H9 (cell line): ENCODE measurements around the gene BDH1. TPM values are rescaled to one million over a fixed set of nuclear protein-coding genes. Genes with fewer than 3 reads are reported as not detected.

Experiments
- DNase-seq: peaks from one replicate; pipeline ENCODE4 v3.0.0-alpha.2; 2017
- H2AFZ ChIP-seq: one replicate; pipeline ENCODE4 v1.6.1; 2013; ENCODE audit warnings: mild to moderate bottlenecking, low read length, control low read depth, moderate library complexity
- H2AK5ac ChIP-seq: 2 replicates; pipeline ENCODE4 v1.6.1; 2013; ENCODE audit warnings: low read length, control low read depth, mixed read lengths; ENCODE audit not compliant: insufficient read length
- H2BK120ac ChIP-seq: one replicate; pipeline ENCODE4 v1.6.1; 2013; ENCODE audit warnings: low read depth, mild to moderate bottlenecking, low read length, control low read depth, inconsistent platforms; ENCODE audit not compliant: poor library complexity, severe bottlenecking
- H2BK12ac ChIP-seq: 2 replicates; pipeline ENCODE4 v1.6.1; 2013; ENCODE audit warnings: low read length, control low read depth, mixed read lengths, low read depth; ENCODE audit not compliant: insufficient read length
- H2BK15ac ChIP-seq: 2 replicates; pipeline ENCODE4 v1.6.1; 2013; ENCODE audit warnings: low read depth, low read length, control low read depth
- H2BK20ac ChIP-seq: one replicate; pipeline ENCODE4 v1.6.1; 2013; ENCODE audit warnings: low read depth, mild to moderate bottlenecking, low read length, control low read depth, inconsistent platforms; ENCODE audit not compliant: poor library complexity, severe bottlenecking
- H2BK5ac ChIP-seq: 2 replicates; pipeline ENCODE4 v1.6.1; 2013; ENCODE audit warnings: low read length, control low read depth, mixed read lengths; ENCODE audit not compliant: insufficient read length
- H3K14ac ChIP-seq: 2 replicates; pipeline ENCODE4 v1.6.1; 2013; ENCODE audit warnings: low read length, control low read depth; ENCODE audit not compliant: insufficient read depth
- H3K18ac ChIP-seq: 2 replicates; pipeline ENCODE4 v1.6.1; 2013; ENCODE audit warnings: low read depth, mild to moderate bottlenecking, mixed read lengths, low read length, control low read depth; ENCODE audit not compliant: insufficient read length
- H3K23ac ChIP-seq: 2 replicates; pipeline ENCODE4 v1.6.1; 2013; ENCODE audit warnings: low read length, control low read depth, mixed read lengths, low read depth; ENCODE audit not compliant: insufficient read length
- H3K23me2 ChIP-seq: 2 replicates; pipeline ENCODE4 v1.6.1; 2013; ENCODE audit warnings: low read depth, mild to moderate bottlenecking, mixed read lengths, low read length, control low read depth; ENCODE audit not compliant: insufficient read length, poor library complexity, severe bottlenecking
- H3K27ac ChIP-seq: 2 replicates; pipeline ENCODE4 v1.5.1; 2013; ENCODE audit warnings: low read length, control low read depth, mixed read lengths, low read depth; ENCODE audit not compliant: insufficient read length
- H3K27me3 ChIP-seq: 2 replicates; pipeline ENCODE4 v1.6.1; 2013; ENCODE audit warnings: low read length, control low read depth, inconsistent platforms; ENCODE audit not compliant: insufficient read depth
- H3K4ac ChIP-seq: 2 replicates; pipeline ENCODE4 v1.6.1; 2013; ENCODE audit warnings: low read depth, mild to moderate bottlenecking, control low read depth, inconsistent platforms, low read length, moderate library complexity
- H3K4me1 ChIP-seq: 2 replicates; pipeline ENCODE4 v1.6.1; 2013; ENCODE audit warnings: low read length, control low read depth, inconsistent platforms; ENCODE audit not compliant: insufficient read depth
- H3K4me2 ChIP-seq: 2 replicates; pipeline ENCODE4 v1.6.1; 2013; ENCODE audit warnings: low read length, control low read depth, mixed read lengths; ENCODE audit not compliant: insufficient read length, insufficient read depth
- H3K56ac ChIP-seq: 2 replicates; pipeline ENCODE4 v1.6.1; 2013; ENCODE audit warnings: low read depth, mild to moderate bottlenecking, mixed read lengths, low read length, control low read depth; ENCODE audit not compliant: insufficient read length
- H3K79me1 ChIP-seq: 2 replicates; pipeline ENCODE4 v1.6.1; 2013; ENCODE audit warnings: low read depth, mild to moderate bottlenecking, moderate library complexity, low read length, control low read depth, inconsistent platforms; ENCODE audit not compliant: insufficient read depth, poor library complexity, severe bottlenecking
- H3K79me2 ChIP-seq: 2 replicates; pipeline ENCODE4 v1.6.1; 2013; ENCODE audit warnings: low read length, control low read depth, inconsistent platforms; ENCODE audit not compliant: insufficient read depth
- H3K9ac ChIP-seq: 2 replicates; pipeline ENCODE4 v1.6.1; 2013; ENCODE audit warnings: low read length, control low read depth, mixed read lengths; ENCODE audit not compliant: insufficient read length; ENCODE audit errors: extremely low read depth
- H3K9me3 ChIP-seq: one replicate; pipeline ENCODE4 v1.6.1; 2013; ENCODE audit warnings: low read depth, low read length, inconsistent platforms; ENCODE audit not compliant: control insufficient read depth
- H3T11ph ChIP-seq: one replicate; pipeline ENCODE4 v1.6.1; 2013; ENCODE audit warnings: mild to moderate bottlenecking, low read length, control low read depth, inconsistent platforms
- H4K20me1 ChIP-seq: one replicate; pipeline ENCODE4 v1.6.1; 2013; ENCODE audit not compliant: control insufficient read depth, insufficient read length, insufficient read depth
- H4K5ac ChIP-seq: 2 replicates; pipeline ENCODE4 v1.6.1; 2013; ENCODE audit warnings: low read depth, mild to moderate bottlenecking, mixed read lengths, low read length, control low read depth; ENCODE audit not compliant: insufficient read length
- H4K8ac ChIP-seq: replicated peaks from 2 replicates; pipeline ENCODE4 v1.6.1; 2013; ENCODE audit warnings: low read length, control low read depth, mixed read lengths, low read depth; ENCODE audit not compliant: insufficient read length
- H4K91ac ChIP-seq: 2 replicates; pipeline ENCODE4 v1.6.1; 2013; ENCODE audit warnings: low read depth, mild to moderate bottlenecking, moderate library complexity, mixed read lengths, low read length, control low read depth; ENCODE audit not compliant: insufficient read length
- H3K27ac Mint-ChIP-seq, 3 experiments: 2 replicates in 2 of 3; 3 replicates in 1 of 3; pipeline ENCODE4 v1.8.0; 2020 to 2021; ENCODE audit warnings: mixed read lengths in 3 of 3, mild to moderate bottlenecking in 1 of 3, moderate library complexity in 1 of 3
- H3K27me3 Mint-ChIP-seq: 2 replicates; pipeline ENCODE4 v1.8.0; 2021; ENCODE audit warnings: low read depth, mild to moderate bottlenecking, moderate library complexity, mixed read lengths
- H3K36me3 Mint-ChIP-seq, 3 experiments: 2 replicates in 2 of 3; 3 replicates in 1 of 3; pipeline ENCODE4 v1.8.0; 2020 to 2021; ENCODE audit warnings: low read depth in 3 of 3, mixed read lengths in 3 of 3; ENCODE audit not compliant: insufficient read depth in 1 of 3
- H3K4me1 Mint-ChIP-seq, 2 experiments: 2 replicates each; pipeline ENCODE4 v1.8.0; 2020; ENCODE audit warnings: mixed read lengths in 2 of 2
- H3K4me3 Mint-ChIP-seq, 2 experiments: 2 replicates in 1 of 2; 3 replicates in 1 of 2; pipeline ENCODE4 v1.8.0; 2020 to 2021; ENCODE audit warnings: mild to moderate bottlenecking in 2 of 2, mixed read lengths in 2 of 2, moderate library complexity in 1 of 2
- H3K9me3 Mint-ChIP-seq, 2 experiments: 2 replicates in 1 of 2; 3 replicates in 1 of 2; pipeline ENCODE4 v1.8.0; 2020; ENCODE audit warnings: mild to moderate bottlenecking in 2 of 2, mixed read lengths in 2 of 2, moderate library complexity in 1 of 2
- WGBS: extraction: QIAGEN DNeasy Blood & Tissue Kit; methylation state at CpG from one replicate; pipeline ENCODE4 v1.1.7; 2013; ENCODE audit warnings: missing lambda C conversion rate, low lambda C conversion rate, mixed read lengths; ENCODE audit not compliant: insufficient read length; ENCODE audit errors: extremely low coverage; 5-methylcytosine and 5-hydroxymethylcytosine counted together
- total RNA-seq: library from RNA; stranded (reverse); gene quantifications from 2 replicates; pipeline ENCODE4 v1.2.1, GENCODE V29; 2021
- TF ChIP-seq, protein P1 (sequence below): fragments of 200-600 bp; sonication (generic); conservative IDR thresholded peaks from 3 replicates; pipeline ENCODE4 v1.8.0; 2021; ENCODE audit warnings: antibody characterized with exemption, mild to moderate bottlenecking

Gene BDH1
- total RNA-seq, 1 experiment from 2014 or later: 23.8 TPM

DNA sequence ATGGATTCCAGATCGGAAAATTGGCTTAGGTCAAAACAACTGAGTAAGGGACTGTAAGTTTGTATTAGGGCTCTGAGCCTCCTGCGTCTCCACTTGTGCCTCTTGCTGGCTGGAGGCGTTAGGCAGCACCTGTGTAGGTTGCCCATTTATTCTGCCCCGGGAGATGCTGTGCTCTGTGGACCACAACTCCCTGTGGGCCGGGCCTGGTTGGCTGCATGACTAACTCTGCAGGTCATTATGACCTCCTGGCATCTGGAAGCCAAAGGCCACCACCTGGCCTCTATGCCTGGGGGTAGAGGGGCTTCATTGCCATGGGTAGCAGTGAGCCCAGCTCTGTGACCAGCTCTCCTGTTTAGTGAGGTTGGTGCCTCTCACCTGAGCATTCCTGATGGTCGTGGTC is 36.0 kb upstream of the BDH1 start:
- no peak overlapping the region for H2BK120ac ChIP-seq
- no peak overlapping the region for H2BK5ac ChIP-seq
- no peak overlapping the region for H3K27ac ChIP-seq
- H3T11ph ChIP-seq: no peak overlapping the region
- no peaks in the 10 kb centered on the region; the same call in 1 of the 2 replicates for H3K27me3 Mint-ChIP-seq
- H3K4me1 Mint-ChIP-seq: peaks cover 9 to 11% of the 10 kb centered on the region in 2 experiments
- no peak overlapping the region for H4K8ac ChIP-seq
- WGBS: no CpG with 5 or more reads among the region's 6 CpGs
- no peak overlapping the region for H2BK12ac ChIP-seq
- no peak overlapping the region for H2AFZ ChIP-seq
- H3K18ac ChIP-seq: no peak overlapping the region
- no peaks in the 10 kb centered on the region; a peak in 1 of 7 replicates for H3K36me3 Mint-ChIP-seq
- no peaks in the 10 kb centered on the region for H3K9me3 Mint-ChIP-seq
- H4K20me1 ChIP-seq: no peaks in the 10 kb centered on the region
- H3K23me2 ChIP-seq: no peaks in the 10 kb centered on the region
- no peak overlapping the region for H3K4me2 ChIP-seq
- TF ChIP-seq, protein P1, sequence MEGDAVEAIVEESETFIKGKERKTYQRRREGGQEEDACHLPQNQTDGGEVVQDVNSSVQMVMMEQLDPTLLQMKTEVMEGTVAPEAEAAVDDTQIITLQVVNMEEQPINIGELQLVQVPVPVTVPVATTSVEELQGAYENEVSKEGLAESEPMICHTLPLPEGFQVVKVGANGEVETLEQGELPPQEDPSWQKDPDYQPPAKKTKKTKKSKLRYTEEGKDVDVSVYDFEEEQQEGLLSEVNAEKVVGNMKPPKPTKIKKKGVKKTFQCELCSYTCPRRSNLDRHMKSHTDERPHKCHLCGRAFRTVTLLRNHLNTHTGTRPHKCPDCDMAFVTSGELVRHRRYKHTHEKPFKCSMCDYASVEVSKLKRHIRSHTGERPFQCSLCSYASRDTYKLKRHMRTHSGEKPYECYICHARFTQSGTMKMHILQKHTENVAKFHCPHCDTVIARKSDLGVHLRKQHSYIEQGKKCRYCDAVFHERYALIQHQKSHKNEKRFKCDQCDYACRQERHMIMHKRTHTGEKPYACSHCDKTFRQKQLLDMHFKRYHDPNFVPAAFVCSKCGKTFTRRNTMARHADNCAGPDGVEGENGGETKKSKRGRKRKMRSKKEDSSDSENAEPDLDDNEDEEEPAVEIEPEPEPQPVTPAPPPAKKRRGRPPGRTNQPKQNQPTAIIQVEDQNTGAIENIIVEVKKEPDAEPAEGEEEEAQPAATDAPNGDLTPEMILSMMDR: no peak
- no peak overlapping the region for H3K23ac ChIP-seq
- DNase-seq: no peak
- H2AK5ac ChIP-seq: no peak overlapping the region
- H3K9ac ChIP-seq: no peak overlapping the region
- no peaks in the 10 kb centered on the region for H3K79me1 ChIP-seq
- no peaks in the 10 kb centered on the region for H3K27me3 ChIP-seq
- H4K91ac ChIP-seq: no peak overlapping the region
- H3K14ac ChIP-seq: no peak overlapping the region
- no peaks in the 10 kb centered on the region for H3K79me2 ChIP-seq
- no peak overlapping the region for H3K56ac ChIP-seq
- no peak overlapping the region for H3K4ac ChIP-seq
- H3K4me1 ChIP-seq: no peaks in the 10 kb centered on the region; the same call in 1 of the 2 replicates
- no peak overlapping the region for H4K5ac ChIP-seq
- H2BK20ac ChIP-seq: no peak overlapping the region
- H2BK15ac ChIP-seq: no peak overlapping the region
- H3K27ac Mint-ChIP-seq: 0 out of 7 replicates have a peak overlapping the region, but pooled peaks of 1 of the 3 experiments have one; percentile 25
- no peaks in the 10 kb centered on the region for H3K9me3 ChIP-seq
- H3K4me3 Mint-ChIP-seq: no peak overlapping the region
